GM18520 (cell line): Measurements from ENCODE around the gene HSP90AA1.
"Not testable (repeated sequence)": the region's sequence is repeated elsewhere in the genome, so short reads cannot be mapped to it uniquely, and the experiment has no call there.

Source experiments
- ATAC-seq: cut with Tn5 transposase; IDR thresholded peaks from one replicate; pipeline ENCODE4 v1.9.1; 2021; ENCODE audit not compliant: unreplicated experiment

The HSP90AA1 gene

GRCh38 chr14:102095231-102095870 lies 8.5 kb upstream of the HSP90AA1 start:
- ATAC-seq, result no peak

- ATAC-seq, result no peak
These were observed 7.3 kb upstream of the HSP90AA1 start for GRCh38 chr14:102094101-102094500.

GRCh38 chr14:102092806-102093205 lies 6.0 kb upstream of the HSP90AA1 start:
- ATAC-seq, result no peak

- no peak for ATAC-seq
These were observed 3.9 kb upstream of the HSP90AA1 start for GRCh38 chr14:102090713-102091112.

GRCh38 chr14:102089621-102090343 lies 2.9 kb upstream of the HSP90AA1 start:
- no peak for ATAC-seq

GRCh38 chr14:102088012-102088792 lies 1.4 kb upstream of the HSP90AA1 start:
- no peak for ATAC-seq

- ATAC-seq, result no peak
These were observed 843 bp upstream of the HSP90AA1 start for GRCh38 chr14:102087762-102088011.

- ATAC-seq, result no peak
These were observed 204 bp downstream of the HSP90AA1 start for GRCh38 chr14:102086709-102086971.

GRCh38 chr14:102085948-102086708 lies 716 bp downstream of the HSP90AA1 start:
- peak; percentile 13 for ATAC-seq

- no peak for ATAC-seq
These were observed 1.4 kb downstream of the HSP90AA1 start for GRCh38 chr14:102085488-102085887.

GRCh38 chr14:102084931-102085330 lies 1.9 kb downstream of the HSP90AA1 start:
- no peak for ATAC-seq

GRCh38 chr14:102084522-102084921 lies 2.3 kb downstream of the HSP90AA1 start:
- not testable (repeated sequence) for ATAC-seq

GRCh38 chr14:102081231-102082080 lies 5.4 kb downstream of the HSP90AA1 start:
- ATAC-seq, result no peak

GRCh38 chr14:102080183-102081080 lies 6.4 kb downstream of the HSP90AA1 start:
- no peak for ATAC-seq

GRCh38 chr14:102079700-102079979 lies 7.2 kb downstream of the HSP90AA1 start:
- ATAC-seq, result no peak

- ATAC-seq, result no peak
These were observed 7.8 kb downstream of the HSP90AA1 start for GRCh38 chr14:102078831-102079699.

GRCh38 chr14:102078361-102078791 lies 8.5 kb downstream of the HSP90AA1 start:
- ATAC-seq, result not testable (repeated sequence)

- ATAC-seq, result no peak
These were observed 9.5 kb downstream of the HSP90AA1 start for GRCh38 chr14:102077382-102077709.

GRCh38 chr14:102075155-102075554 lies 11.7 kb downstream of the HSP90AA1 start:
- no peak for ATAC-seq
